CD4-positive, alpha-beta T cell treated with Interferon gamma for 1 hour (primary cell): ENCODE measurements around the gene IKBKE.
A peak's percentile ranks its signal among the peaks of the same experiment; 100 is the strongest.

ENCODE experiments used
- DNase-seq: peaks from one replicate; pipeline ENCODE4 v3.0.0-alpha.2; 2020

The IKBKE gene

GRCh38 chr1:206455666-206456344 lies 14.5 kb upstream of the IKBKE start:
- DNase-seq, result no peak

DNA sequence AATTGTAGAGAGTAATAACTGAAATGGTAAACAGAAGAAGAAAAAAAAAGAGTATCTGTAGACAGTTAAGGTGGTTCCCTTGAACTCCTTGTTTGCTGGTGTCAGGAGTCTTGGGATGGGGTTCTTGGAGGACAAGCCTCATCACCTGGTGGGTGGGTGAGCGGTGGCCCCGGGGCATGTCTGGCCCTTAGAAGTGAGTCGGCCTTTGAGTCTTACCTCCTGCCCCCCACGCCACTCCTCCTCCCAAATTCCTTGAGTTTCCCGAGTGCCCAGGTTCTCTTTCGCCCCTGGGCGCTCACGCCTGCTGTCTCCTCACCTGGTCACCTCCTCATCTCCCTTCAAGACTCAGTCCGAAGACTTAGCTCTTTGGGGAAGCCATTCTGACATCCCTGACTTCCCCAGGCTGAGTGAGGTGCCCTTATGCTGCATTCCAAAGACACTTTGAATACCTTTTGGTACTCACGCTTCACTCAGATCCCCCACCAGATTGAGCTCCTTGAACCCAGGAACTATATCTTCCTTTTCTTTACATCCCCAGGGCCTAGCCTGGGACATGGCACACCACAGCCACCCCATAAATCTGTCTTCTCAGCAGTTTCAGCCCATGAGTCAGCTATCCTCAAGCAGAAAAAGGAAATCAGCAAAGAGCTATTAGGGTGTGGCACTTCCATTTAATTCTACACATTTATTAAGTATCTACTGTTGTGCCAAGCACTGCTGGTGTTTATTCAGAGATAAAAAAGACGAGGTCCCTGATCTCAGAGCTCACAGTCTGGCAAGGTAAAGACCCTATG lies 13.5 kb upstream of the IKBKE start:
- no peak for DNase-seq

GRCh38 chr1:206457408-206458120 lies 12.7 kb upstream of the IKBKE start:
- peak; percentile 23 for DNase-seq

GRCh38 chr1:206459703-206460102 lies 10.6 kb upstream of the IKBKE start:
- DNase-seq, result no peak

GRCh38 chr1:206460836-206461426 lies 9.3 kb upstream of the IKBKE start:
- no peak for DNase-seq

- peak; percentile 58 for DNase-seq
Measured at GRCh38 chr1:206461602-206462455, 8.4 kb upstream of the IKBKE start.

GRCh38 chr1:206463137-206463536 lies 7.1 kb upstream of the IKBKE start:
- no peak for DNase-seq

GRCh38 chr1:206463911-206464310 lies 6.4 kb upstream of the IKBKE start:
- no peak for DNase-seq

- peak; percentile 27 for DNase-seq
Measured at GRCh38 chr1:206464456-206464964, 5.8 kb upstream of the IKBKE start.

DNA sequence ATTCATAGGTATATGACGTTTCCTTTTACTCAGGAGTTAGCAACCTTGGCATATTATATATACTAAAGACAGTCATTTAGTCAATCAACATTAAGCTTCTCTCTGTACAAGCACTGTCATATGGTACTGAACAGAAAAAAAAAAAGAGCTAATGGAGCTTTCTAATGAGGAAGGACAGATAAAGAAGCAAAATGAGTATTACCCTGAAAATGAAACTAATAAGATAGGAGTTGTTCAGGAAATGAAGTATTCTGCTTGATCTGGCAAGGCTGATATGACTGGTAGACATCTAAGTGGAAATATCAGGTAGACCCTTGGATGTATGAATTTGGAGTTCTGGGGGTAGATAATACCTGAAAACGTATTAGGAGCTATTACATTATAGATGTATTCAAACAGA lies 4.3 kb upstream of the IKBKE start:
- no peak for DNase-seq

GRCh38 chr1:206466840-206467649 lies 3.2 kb upstream of the IKBKE start:
- no peak for DNase-seq

GRCh38 chr1:206467915-206468314 lies 2.4 kb upstream of the IKBKE start:
- DNase-seq, result peak; percentile 82

DNA sequence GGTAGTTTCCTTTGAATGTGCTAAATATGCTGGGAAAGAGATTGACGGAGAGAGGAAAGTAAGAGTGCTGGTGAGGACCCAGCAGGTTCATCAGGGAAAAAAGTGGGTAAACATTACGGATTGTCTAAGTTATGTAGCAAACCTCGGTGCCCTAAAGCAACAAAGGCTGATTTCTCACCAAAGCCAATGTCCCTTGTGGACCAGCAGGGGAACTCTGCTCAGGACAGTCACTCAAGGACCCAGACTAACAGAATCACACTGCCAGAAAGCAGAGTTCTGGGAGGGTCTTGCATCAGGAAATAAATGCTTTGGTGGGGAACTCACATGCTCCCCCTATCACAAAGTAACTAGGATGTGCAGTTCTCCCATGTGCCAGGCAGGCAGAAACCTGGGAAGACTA lies 1.7 kb upstream of the IKBKE start:
- DNase-seq, result no peak

DNA sequence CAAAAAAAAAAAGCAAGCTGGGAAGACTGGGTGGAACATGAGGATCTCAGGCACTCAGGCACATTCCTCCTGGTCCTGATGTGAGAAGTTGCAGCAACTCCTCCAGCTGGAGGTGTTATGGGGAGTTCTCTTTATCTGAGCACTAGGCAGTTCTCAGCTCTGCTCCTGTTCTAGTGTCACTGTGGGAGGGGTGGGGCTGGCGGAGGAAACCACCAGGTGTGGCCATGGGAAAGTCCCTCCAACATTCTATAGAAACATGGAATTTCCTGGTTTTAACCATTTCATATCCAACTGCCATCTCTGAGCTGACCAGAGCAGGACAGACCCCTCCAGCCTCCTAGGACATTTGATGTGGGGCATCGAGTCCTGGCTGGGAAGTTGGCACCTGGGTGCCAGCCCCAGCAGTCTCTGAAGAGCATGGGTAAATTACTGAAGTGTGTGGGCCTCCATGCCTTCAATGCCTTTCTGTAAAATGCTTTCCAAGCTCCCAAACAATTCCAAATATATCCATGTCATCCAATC lies 804 bp upstream of the IKBKE start:
- DNase-seq, result no peak

- DNase-seq, result peak; percentile 24
Measured at GRCh38 chr1:206470692-206471414, 577 bp downstream of the IKBKE start.

DNA sequence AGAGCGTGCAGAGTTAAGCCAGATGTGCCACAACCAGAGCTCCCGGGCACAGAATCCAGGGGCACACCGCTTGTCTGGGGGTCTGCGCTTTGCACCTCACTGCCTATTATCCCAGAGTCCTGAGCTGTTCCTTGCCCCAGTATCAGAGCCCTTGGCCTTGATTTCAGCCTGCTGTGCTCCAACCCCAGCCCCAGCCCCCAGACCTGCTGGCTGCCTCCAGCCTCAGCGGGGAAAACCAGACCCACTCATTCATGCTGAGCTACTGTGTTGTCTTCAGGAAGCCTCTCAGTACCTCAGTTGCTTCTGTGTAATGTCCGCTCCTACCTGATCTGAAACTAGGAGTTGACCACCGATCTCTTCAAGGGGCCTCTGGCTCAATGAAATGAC lies 1.1 kb downstream of the IKBKE start:
- DNase-seq, result no peak

DNA sequence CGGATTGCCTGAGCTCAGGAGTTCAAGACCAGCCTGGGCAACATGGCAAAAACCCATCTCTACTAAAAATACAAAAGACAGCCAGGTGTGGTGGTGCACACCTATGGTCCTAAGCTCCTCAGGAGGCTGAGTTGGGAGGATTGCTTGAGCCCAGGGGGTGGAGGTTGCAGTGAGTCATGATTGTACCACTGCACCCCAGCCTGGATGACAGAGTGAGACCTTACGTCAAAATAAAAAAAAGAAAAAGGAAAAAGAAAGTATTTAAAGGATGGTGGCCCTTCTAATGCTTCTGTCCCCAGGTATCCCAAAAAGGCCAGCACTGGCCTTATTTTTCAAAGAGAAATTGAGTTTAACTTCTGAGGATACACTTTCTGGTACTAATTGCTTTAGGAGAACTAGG lies 1.7 kb downstream of the IKBKE start:
- DNase-seq, result no peak

DNA sequence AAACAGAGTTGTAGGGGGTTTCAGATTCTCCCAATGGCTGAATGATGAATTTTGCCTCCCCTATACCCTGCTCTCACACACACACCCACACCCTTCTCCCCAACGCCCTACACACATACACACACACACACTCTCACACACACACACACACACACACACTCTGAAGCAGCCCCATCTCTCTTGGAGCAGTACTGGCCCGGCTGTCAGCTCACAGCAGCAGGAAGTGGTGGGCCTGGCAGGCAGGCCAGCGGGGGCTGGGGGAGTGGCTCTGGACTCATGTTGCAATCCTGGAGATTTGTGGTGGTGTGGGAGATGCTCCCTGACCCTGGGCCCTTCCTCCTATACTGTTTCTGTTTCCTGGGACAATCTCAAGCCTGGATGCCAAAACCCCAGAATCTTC lies 2.2 kb downstream of the IKBKE start:
- peak; percentile 63 for DNase-seq

- no peak for DNase-seq
Measured at GRCh38 chr1:206472886-206473285, 2.6 kb downstream of the IKBKE start.

GRCh38 chr1:206476058-206476457 lies 5.8 kb downstream of the IKBKE start:
- DNase-seq, result no peak
